H1 (cell line): Measurements from ENCODE around the gene ZBTB9. TPM values are rescaled to one million over a fixed set of nuclear protein-coding genes. Genes with fewer than 3 reads are reported as not detected.

Experiments used
- CTCF ChIA-PET: fragments of 300-600 bp; sonication (Branson Sonifier 250); formaldehyde crosslinking; loops from one replicate; lab custom pipeline; 2021; ENCODE audit not compliant: partially characterized antibody; lab: Charles Lee
- POLR2A ChIA-PET: fragments of 300-600 bp; sonication (Branson Sonifier 250); formaldehyde crosslinking; loops from one replicate; lab custom pipeline; 2021; ENCODE audit warnings: inconsistent platforms; ENCODE audit not compliant: partially characterized antibody; lab: Charles Lee
- DNase-seq, 2 experiments: peaks; one replicate each; pipeline versions ENCODE4 v3.0.0 to v3.0.0-alpha.2; 2010 to 2022; ENCODE audit warnings: low spot score in 2 of 2, low read depth in 1 of 2, mixed read lengths in 1 of 2
- FAIRE-seq: peaks from 2 replicates; lab custom pipeline; 2011; peaks lifted over from hg19 to GRCh38; lab: Jason Lieb, UNC
- H2AFZ ChIP-seq: 2 replicates; pipeline ENCODE4 v1.8.1; 2012; ENCODE audit warnings: low read length, inconsistent platforms
- H2AK5ac ChIP-seq: 2 replicates; pipeline ENCODE4 v1.6.1; 2013; ENCODE audit warnings: low read depth, low read length
- H2BK120ac ChIP-seq: replicated peaks from 2 replicates; pipeline ENCODE3; 2013; ENCODE audit warnings: low read depth, low read length, inconsistent platforms
- H2BK12ac ChIP-seq: 2 replicates; pipeline ENCODE4 v1.6.1; 2013; ENCODE audit warnings: low read depth, low read length
- H2BK15ac ChIP-seq: 2 replicates; pipeline ENCODE4 v1.6.1; 2013; ENCODE audit warnings: low read length
- H2BK20ac ChIP-seq: 2 replicates; pipeline ENCODE4 v1.6.1; 2013; ENCODE audit warnings: low read length
- H2BK5ac ChIP-seq: 2 replicates; pipeline ENCODE4 v1.6.1; 2013; ENCODE audit warnings: low read depth, low read length
- H3K14ac ChIP-seq: 2 replicates; pipeline ENCODE4 v1.6.1; 2013; ENCODE audit warnings: inconsistent platforms; ENCODE audit not compliant: insufficient read length
- H3K18ac ChIP-seq: 2 replicates; pipeline ENCODE4 v1.6.1; 2013; ENCODE audit warnings: low read length; ENCODE audit errors: extremely low read depth
- H3K23ac ChIP-seq: 2 replicates; pipeline ENCODE4 v1.6.1; 2013; ENCODE audit warnings: inconsistent platforms; ENCODE audit not compliant: insufficient read length
- H3K23me2 ChIP-seq: 2 replicates; pipeline ENCODE4 v1.6.1; 2013; ENCODE audit warnings: low read depth, low read length
- H3K27ac ChIP-seq: 2 replicates; pipeline ENCODE4 v1.6.1; 2011; ENCODE audit warnings: low read depth, low read length, inconsistent platforms
- H3K27me3 ChIP-seq, 4 experiments: replicated peaks in 1 of 4; 1 replicate in 1 of 4; 2 replicates in 3 of 4; pipeline versions ENCODE4 v1.6.1 to v1.8.1; 2011 to 2013; ENCODE audit warnings: low read length in 3 of 4, mild to moderate bottlenecking in 3 of 4, inconsistent platforms in 2 of 4, mixed read lengths in 2 of 4, moderate library complexity in 1 of 4; ENCODE audit not compliant: control insufficient read depth in 3 of 4, insufficient read depth in 3 of 4; ENCODE audit errors: extremely low read depth in 1 of 4
- H3K36me3 ChIP-seq, 4 experiments: 2 replicates each; pipeline versions ENCODE4 v1.6.1 to v1.8.1; 2011 to 2013; ENCODE audit warnings: mild to moderate bottlenecking in 4 of 4, low read length in 3 of 4, moderate library complexity in 2 of 4, control low read depth in 1 of 4, inconsistent platforms in 1 of 4; ENCODE audit not compliant: insufficient read depth in 4 of 4, control insufficient read depth in 2 of 4
- H3K4ac ChIP-seq: replicated peaks from 2 replicates; pipeline ENCODE3; 2013; ENCODE audit warnings: low read length, low read depth, mixed read lengths, inconsistent platforms; ENCODE audit not compliant: insufficient read length
- H3K4me1 ChIP-seq, 4 experiments: replicated peaks in 1 of 4; 1 replicate in 1 of 4; 2 replicates in 3 of 4; pipeline versions ENCODE4 v1.6.1 to v1.8.1; 2011 to 2013; ENCODE audit warnings: low read length in 3 of 4, inconsistent platforms in 2 of 4, mixed read lengths in 1 of 4; ENCODE audit not compliant: insufficient read depth in 4 of 4, control insufficient read depth in 3 of 4
- H3K4me2 ChIP-seq, 2 experiments: 2 replicates each; pipeline versions ENCODE4 v1.6.1 to v1.8.1; 2011 to 2013; ENCODE audit warnings: low read depth in 2 of 2, low read length in 2 of 2, control low read depth in 1 of 2, inconsistent platforms in 1 of 2, mild to moderate bottlenecking in 1 of 2; ENCODE audit not compliant: insufficient read depth in 1 of 2
- H3K4me3 ChIP-seq, 4 experiments: fragments of 200-600, 300-600 bp in 1 of 4; sonication (generic), shearing (Covaris generic), sonication (Bioruptor Twin) in 1 of 4; 2 replicates each; pipeline versions ENCODE4 v1.5.1 to v1.8.1; 2011 to 2016; ENCODE audit warnings: low read length in 4 of 4, low read depth in 3 of 4, control low read depth in 2 of 4, inconsistent platforms in 2 of 4, mild to moderate bottlenecking in 2 of 4, mixed read lengths in 1 of 4, moderate library complexity in 1 of 4; ENCODE audit not compliant: insufficient read depth in 2 of 4; ENCODE audit errors: extremely low read depth in 1 of 4
- H3K56ac ChIP-seq: replicated peaks from 2 replicates; pipeline ENCODE3; 2013; ENCODE audit warnings: low read depth, mild to moderate bottlenecking, mixed read lengths, low read length, inconsistent platforms; ENCODE audit not compliant: insufficient read length
- H3K79me1 ChIP-seq: 2 replicates; pipeline ENCODE4 v1.6.1; 2013; ENCODE audit warnings: low read depth, low read length, control low read depth
- H3K79me2 ChIP-seq, 2 experiments: 2 replicates each; pipeline versions ENCODE4 v1.6.1 to v1.8.1; 2012 to 2013; ENCODE audit warnings: low read length in 2 of 2, mild to moderate bottlenecking in 2 of 2, inconsistent platforms in 1 of 2; ENCODE audit not compliant: insufficient read depth in 2 of 2, control insufficient read depth in 1 of 2
- H3K9ac ChIP-seq, 4 experiments: replicated peaks in 1 of 4; 1 replicate in 1 of 4; 2 replicates in 3 of 4; pipeline versions ENCODE4 v1.6.1 to v1.8.1; 2011 to 2013; ENCODE audit warnings: low read depth in 3 of 4, low read length in 3 of 4, control low read depth in 2 of 4, mild to moderate bottlenecking in 2 of 4, moderate library complexity in 2 of 4, inconsistent platforms in 1 of 4; ENCODE audit errors: extremely low read depth in 1 of 4
- H3K9me3 ChIP-seq, 2 experiments: 2 replicates each; pipeline versions ENCODE4 v1.6.1 to v1.8.1; 2012 to 2013; ENCODE audit warnings: mild to moderate bottlenecking in 2 of 2, moderate library complexity in 2 of 2, control low read depth in 1 of 2, inconsistent platforms in 1 of 2, low read depth in 1 of 2, low read length in 1 of 2, mixed read lengths in 1 of 2; ENCODE audit not compliant: insufficient read depth in 2 of 2
- H4K20me1 ChIP-seq, 2 experiments: replicated peaks in 1 of 2; 2 replicates each; pipeline versions ENCODE3 to v1.8.1; 2011 to 2013; ENCODE audit warnings: inconsistent platforms in 2 of 2, low read length in 2 of 2, mild to moderate bottlenecking in 1 of 2; ENCODE audit not compliant: insufficient read depth in 2 of 2, control insufficient read depth in 1 of 2
- H4K5ac ChIP-seq: 2 replicates; pipeline ENCODE4 v1.6.1; 2013; ENCODE audit warnings: low read length, low read depth, mixed read lengths, inconsistent platforms; ENCODE audit not compliant: insufficient read length
- H4K8ac ChIP-seq: 2 replicates; pipeline ENCODE4 v1.8.0; 2013; ENCODE audit warnings: mild to moderate bottlenecking, moderate library complexity, low read length, inconsistent platforms; ENCODE audit not compliant: insufficient read depth; ENCODE audit errors: extremely low read depth
- H4K91ac ChIP-seq: replicated peaks from 2 replicates; pipeline ENCODE3; 2013; ENCODE audit warnings: low read length, mixed read lengths, inconsistent platforms; ENCODE audit not compliant: insufficient read length
- ASH2L ChIP-seq: fragments of 200-600, 300-600 bp; sonication (generic); IDR thresholded peaks from one replicate; pipeline ENCODE4 v1.7.1; 2017; ENCODE audit warnings: low read length
- ATF2 ChIP-seq: IDR thresholded peaks from 2 replicates; pipeline ENCODE4 v1.6.1; 2012; ENCODE audit warnings: low read length, inconsistent platforms
- CREB1 ChIP-seq: IDR thresholded peaks from 2 replicates; pipeline ENCODE4 v1.6.1; 2012; ENCODE audit warnings: inconsistent platforms
- KDM1A ChIP-seq: fragments of 200-600, 300-600 bp; sonication (generic); IDR thresholded peaks from 2 replicates; pipeline ENCODE4 v1.7.1; 2016; ENCODE audit warnings: mild to moderate bottlenecking, low read length, borderline replicate concordance
- POLR2AphosphoS5 ChIP-seq: IDR thresholded peaks from 2 replicates; pipeline ENCODE4 v1.6.1; 2011; ENCODE audit warnings: low read depth, low read length
- SP1 ChIP-seq: IDR thresholded peaks from 2 replicates; pipeline ENCODE4 v1.6.1; 2011; ENCODE audit warnings: low read depth, low read length
- TAF7 ChIP-seq: optimal IDR thresholded peaks from 2 replicates; pipeline ENCODE3; 2011; ENCODE audit warnings: low read depth, mild to moderate bottlenecking, inconsistent platforms, low read length, moderate library complexity, borderline replicate concordance
- WGBS, 2 experiments: shearing (Covaris generic) in 1 of 2; methylation state at CpG; one replicate each; pipeline versions ENCODE4 v1.1.6 to v1.1.7; 2013 to 2015; ENCODE audit warnings: low lambda C conversion rate in 2 of 2, mixed read lengths in 2 of 2, inconsistent platforms in 1 of 2, low coverage in 1 of 2, missing lambda C conversion rate in 1 of 2; ENCODE audit not compliant: insufficient replicate concordance in 2 of 2, insufficient coverage in 1 of 2, insufficient read length in 1 of 2; ENCODE audit errors: extremely low coverage in 1 of 2, missing lambda C conversion rate in 1 of 2; 5-methylcytosine and 5-hydroxymethylcytosine counted together
- polyA plus RNA-seq, 7 experiments: library from polyadenylated mRNA; depleted of rRNA in 3 of 7; stranded (reverse) in 5 of 7; unstranded in 2 of 7; fragments of >200 nt in 5 of 7; fragments of 200-250 nt in 2 of 7; gene quantifications; 1 replicate in 5 of 7; 2 replicates in 1 of 7; 4 replicates in 1 of 7; pipeline versions ENCODE4 v1.2.1 to v1.2.3, GENCODE V29; 2011 to 2013; ENCODE audit warnings: missing spikeins in 2 of 7, mixed read lengths in 2 of 7
- total RNA-seq: library from RNA; stranded (reverse); fragmentation: NEBNext Ultra II Directional; extraction: Animal tissue kit (Norgen Biotek cat#: 25700); gene quantifications from 2 replicates; pipeline ENCODE4 v1.2.1, GENCODE V29; 2021
- TF ChIP-seq, protein P1 (sequence below): IDR thresholded peaks from 2 replicates; pipeline ENCODE4 v1.6.1; 2012; ENCODE audit warnings: inconsistent platforms

ZBTB9 gene
- total and polyA plus RNA-seq, 2 of the 8 experiments (the other 6 are each of a cell fraction or from before 2014, with no cell fraction given) = 16.9 to 20.2 TPM

GRCh38 chr6:33451606-33452005 is 2.8 kb upstream of the ZBTB9 start:
- H3K4me2 ChIP-seq = no peak overlapping the region
- peaks cover 9% of the 10 kb centered on the region for H3K23me2 ChIP-seq
- H3K79me1 ChIP-seq = peaks cover 5% of the 10 kb centered on the region
- H3K14ac ChIP-seq = no peak overlapping the region
- H2AFZ ChIP-seq = no peak overlapping the region
- WGBS, 2 experiments = 97% methylated on average over 8 of the region's 15 CpGs; no CpG with 5 or more reads in 1 of the 2 experiments
- H2BK20ac ChIP-seq = no peak overlapping the region
- no peak overlapping the region for H2BK120ac ChIP-seq
- H4K91ac ChIP-seq = no peak overlapping the region
- H2BK12ac ChIP-seq = no peak overlapping the region
- POLR2A ChIA-PET = interaction anchor here (0.8 to 17.2 kb wide), 3 partner anchors 16 to 40 kb away, joined by 4 to 381 read pairs (median 5); no protein-coding TSS in a partner anchor
- H3K4ac ChIP-seq = no peak overlapping the region
- no peak overlapping the region for H2BK15ac ChIP-seq
- CTCF ChIA-PET = interaction anchor here (3.5 kb wide), 1 partner anchor 11 kb away, joined by 16 read pairs; no protein-coding TSS in a partner anchor
- H3K79me2 ChIP-seq = peaks cover 0 to 13% of the 10 kb centered on the region in 2 experiments; a peak in 2 of 4 replicates
- H3K9me3 ChIP-seq = no peaks in the 10 kb centered on the region
- no peak overlapping the region for H2AK5ac ChIP-seq
- no peak overlapping the region for H3K4me3 ChIP-seq
- no peak overlapping the region for H2BK5ac ChIP-seq
- H4K8ac ChIP-seq = peak overlapping the region; percentile 47; the same call in 1 of the 2 replicates
- peaks cover 8 to 10% of the 10 kb centered on the region in 2 experiments for H4K20me1 ChIP-seq
- peaks cover 0 to 5% (median 4%) of the 10 kb centered on the region in 4 experiments; a peak in 6 of 7 replicates for H3K4me1 ChIP-seq
- peaks cover 34 to 61% (median 42%) of the 10 kb centered on the region in 4 experiments for H3K36me3 ChIP-seq
- H3K18ac ChIP-seq = no peak overlapping the region
- H3K27me3 ChIP-seq = no peaks in the 10 kb centered on the region
- H3K9ac ChIP-seq = no peak overlapping the region
- H3K27ac ChIP-seq = no peak overlapping the region
- TF ChIP-seq TAF7 = no peak
- TF ChIP-seq POLR2AphosphoS5 = peak; percentile 40; the same call in 1 of the 2 replicates
- no peak for TF ChIP-seq SP1
- TF ChIP-seq KDM1A = no peak
- TF ChIP-seq, protein P1, sequence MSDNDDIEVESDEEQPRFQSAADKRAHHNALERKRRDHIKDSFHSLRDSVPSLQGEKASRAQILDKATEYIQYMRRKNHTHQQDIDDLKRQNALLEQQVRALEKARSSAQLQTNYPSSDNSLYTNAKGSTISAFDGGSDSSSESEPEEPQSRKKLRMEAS = no peak
- TF ChIP-seq CREB1 = no peak
- no peak for TF ChIP-seq ASH2L
- no peak for TF ChIP-seq ATF2
- no peak overlapping the region for H3K56ac ChIP-seq
- H4K5ac ChIP-seq = no peak overlapping the region
- H3K23ac ChIP-seq = no peak overlapping the region
- DNase-seq (no peak), FAIRE-seq (no peak)
